SU-DHL-6 (cell line): ENCODE results near the gene ARRB1.

ENCODE experiments used
- H2AFZ ChIP-seq: fragments of 200-600 bp; sonication (generic); 2 replicates; pipeline ENCODE4 v1.6.1; 2014; ENCODE audit warnings: low read depth, mild to moderate bottlenecking, moderate library complexity, mixed read lengths, antibody characterized with exemption, low read length; ENCODE audit not compliant: severe bottlenecking
- H3F3A ChIP-seq: fragments of 200-600 bp; shearing (Covaris generic); 2 replicates; pipeline ENCODE4 v1.6.0; 2016; ENCODE audit warnings: antibody characterized with exemption, mild to moderate bottlenecking; ENCODE audit not compliant: insufficient read depth
- H3K27ac ChIP-seq: fragments of 200-600 bp; sonication (generic); 2 replicates; pipeline ENCODE4 v1.5.1; 2016; ENCODE audit warnings: low read depth, mild to moderate bottlenecking, low read length, moderate library complexity, mixed read lengths
- H3K27me3 ChIP-seq: fragments of 200-600 bp; sonication (generic), shearing (Covaris generic); 2 replicates; pipeline ENCODE4 v1.6.0; 2014; ENCODE audit warnings: mild to moderate bottlenecking, low read length
- H3K36me3 ChIP-seq: fragments of 200-600 bp; sonication (generic); 2 replicates; pipeline ENCODE4 v1.6.1; 2014; ENCODE audit warnings: mild to moderate bottlenecking, low read length, mixed read lengths
- H3K4me2 ChIP-seq: fragments of 300-600, 200-600 bp; shearing (Covaris generic), sonication (generic); 2 replicates; pipeline ENCODE4 v1.6.0; 2014; ENCODE audit warnings: low read length, low read depth, mild to moderate bottlenecking; ENCODE audit not compliant: poor library complexity, severe bottlenecking
- H3K4me3 ChIP-seq: fragments of 200-600 bp; sonication (generic); 2 replicates; pipeline ENCODE4 v1.5.1; 2014; ENCODE audit warnings: antibody characterized with exemption, low read length, mild to moderate bottlenecking, mixed read lengths; ENCODE audit not compliant: insufficient read depth, poor library complexity, severe bottlenecking
- H3K79me2 ChIP-seq: fragments of 200-600 bp; sonication (generic); 2 replicates; pipeline ENCODE4 v1.6.1; 2014; ENCODE audit warnings: mild to moderate bottlenecking, low read length, moderate library complexity; ENCODE audit not compliant: insufficient read depth
- H3K9ac ChIP-seq: fragments of 200-600 bp; sonication (generic); 2 replicates; pipeline ENCODE4 v1.7.0; 2014; ENCODE audit warnings: mild to moderate bottlenecking, low read length
- H3K9me2 ChIP-seq: fragments of 200-600 bp; sonication (generic); replicated peaks from 2 replicates; pipeline ENCODE4 v1.6.1; 2014; ENCODE audit warnings: low read length; ENCODE audit not compliant: insufficient read depth
- H3K9me3 ChIP-seq: fragments of 200-600 bp; sonication (generic); 2 replicates; pipeline ENCODE4 v1.6.1; 2014; ENCODE audit warnings: low read length, mixed read lengths; ENCODE audit not compliant: insufficient read depth
- H4K20me1 ChIP-seq: fragments of 200-600 bp; sonication (generic); 2 replicates; pipeline ENCODE4 v1.6.1; 2014; ENCODE audit warnings: low read depth, mild to moderate bottlenecking, antibody characterized with exemption, low read length, moderate library complexity, mixed read lengths
- EZH2phosphoT487 ChIP-seq: fragments of 200-600 bp; sonication (generic), shearing (Covaris generic); conservative IDR thresholded peaks from 2 replicates; pipeline ENCODE4 v1.6.1; 2018; ENCODE audit warnings: mild to moderate bottlenecking, antibody characterized with exemption, low read length, moderate library complexity, mixed read lengths
- TF ChIP-seq, protein P1 (sequence below): fragments of 200-600 bp; sonication (generic); IDR thresholded peaks from one replicate; pipeline ENCODE4 v1.5.1; 2017; ENCODE audit warnings: antibody characterized with exemption, mild to moderate bottlenecking, low read length, moderate library complexity; ENCODE audit not compliant: insufficient read depth, poor library complexity, severe bottlenecking

ARRB1 gene

GRCh38 chr11:75301131-75301530 lies 50.3 kb downstream of the ARRB1 start:
- Histone ChIP-seq H3K36me3 (no peaks in the 10 kb centered on the region), H3K27ac (no peak overlapping the region), H3K9ac (no peak overlapping the region), H3F3A (no peaks in the 10 kb centered on the region), H2AFZ (no peak overlapping the region), H3K4me2 (no peak overlapping the region), H3K9me3 (no peaks in the 10 kb centered on the region), H3K9me2 (no peaks in the 10 kb centered on the region), H3K27me3 (no peaks in the 10 kb centered on the region), H4K20me1 (no peaks in the 10 kb centered on the region), H3K4me3 (no peak overlapping the region), H3K79me2 (no peaks in the 10 kb centered on the region)
- TF ChIP-seq, protein P1, sequence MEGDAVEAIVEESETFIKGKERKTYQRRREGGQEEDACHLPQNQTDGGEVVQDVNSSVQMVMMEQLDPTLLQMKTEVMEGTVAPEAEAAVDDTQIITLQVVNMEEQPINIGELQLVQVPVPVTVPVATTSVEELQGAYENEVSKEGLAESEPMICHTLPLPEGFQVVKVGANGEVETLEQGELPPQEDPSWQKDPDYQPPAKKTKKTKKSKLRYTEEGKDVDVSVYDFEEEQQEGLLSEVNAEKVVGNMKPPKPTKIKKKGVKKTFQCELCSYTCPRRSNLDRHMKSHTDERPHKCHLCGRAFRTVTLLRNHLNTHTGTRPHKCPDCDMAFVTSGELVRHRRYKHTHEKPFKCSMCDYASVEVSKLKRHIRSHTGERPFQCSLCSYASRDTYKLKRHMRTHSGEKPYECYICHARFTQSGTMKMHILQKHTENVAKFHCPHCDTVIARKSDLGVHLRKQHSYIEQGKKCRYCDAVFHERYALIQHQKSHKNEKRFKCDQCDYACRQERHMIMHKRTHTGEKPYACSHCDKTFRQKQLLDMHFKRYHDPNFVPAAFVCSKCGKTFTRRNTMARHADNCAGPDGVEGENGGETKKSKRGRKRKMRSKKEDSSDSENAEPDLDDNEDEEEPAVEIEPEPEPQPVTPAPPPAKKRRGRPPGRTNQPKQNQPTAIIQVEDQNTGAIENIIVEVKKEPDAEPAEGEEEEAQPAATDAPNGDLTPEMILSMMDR, result no peak
- no peak for TF ChIP-seq EZH2phosphoT487

DNA sequence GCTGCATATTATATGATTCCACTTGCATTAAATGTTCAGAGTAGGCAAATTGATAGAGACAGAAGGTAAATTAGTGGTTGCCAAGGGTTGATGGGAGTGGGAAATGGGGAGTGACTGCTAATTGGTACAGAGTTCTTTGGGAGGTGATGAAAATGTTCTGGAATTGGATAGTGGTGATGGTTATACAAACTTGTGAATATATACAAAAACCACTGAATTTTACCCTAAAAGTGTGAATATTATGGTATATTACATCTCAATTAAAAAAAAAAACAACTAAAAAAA lies 52.5 kb downstream of the ARRB1 start:
- Histone ChIP-seq H3K9me3 (no peaks in the 10 kb centered on the region), H3K9ac (no peak overlapping the region), H2AFZ (no peak overlapping the region), H3K27me3 (no peaks in the 10 kb centered on the region), H3K79me2 (no peaks in the 10 kb centered on the region), H3K9me2 (no peaks in the 10 kb centered on the region), H3F3A (no peaks in the 10 kb centered on the region), H3K27ac (no peak overlapping the region), H3K4me2 (no peak overlapping the region), H3K4me3 (no peak overlapping the region), H4K20me1 (no peaks in the 10 kb centered on the region), H3K36me3 (no peaks in the 10 kb centered on the region)
- TF ChIP-seq EZH2phosphoT487, result no peak
- TF ChIP-seq, protein P1, result no peak

- Histone ChIP-seq H3K9ac (no peak overlapping the region), H4K20me1 (no peaks in the 10 kb centered on the region), H3K27ac (no peak overlapping the region), H3K9me3 (no peaks in the 10 kb centered on the region), H3K36me3 (no peaks in the 10 kb centered on the region), H3K27me3 (no peaks in the 10 kb centered on the region; the same call in 1 of the 2 replicates), H3K9me2 (no peaks in the 10 kb centered on the region), H3F3A (no peaks in the 10 kb centered on the region), H3K79me2 (no peaks in the 10 kb centered on the region), H3K4me3 (no peak overlapping the region), H3K4me2 (no peak overlapping the region), H2AFZ (no peak overlapping the region)
- no peak for TF ChIP-seq EZH2phosphoT487
- TF ChIP-seq, protein P1, result no peak
These were observed 53.1 kb downstream of the ARRB1 start for GRCh38 chr11:75298191-75298975.
